ENCODE data around the gene NR6A1.

Gene NR6A1

GRCh38 chr9:124510650-124511425, 260.3 kb downstream of the NR6A1 start:
- H3K27me3 ChIP-seq (replicated peaks; ENCODE audit: control insufficient read depth, insufficient read depth, low read length, poor library complexity, severe bottlenecking), result no peaks in the 10 kb centered on the region
- no peak overlapping the region for H3K4me3 ChIP-seq (ENCODE audit: insufficient read depth, low read depth, low read length, poor library complexity, severe bottlenecking)
- DNase-seq, result no peak
- H3K4me1 ChIP-seq (ENCODE audit: control insufficient read depth, insufficient read depth, low read length, poor library complexity, severe bottlenecking), result no peaks in the 10 kb centered on the region
- no peaks in the 10 kb centered on the region for H3K9me3 ChIP-seq (ENCODE audit: control insufficient read depth, low read length)
- no peak overlapping the region for H3K27ac ChIP-seq (ENCODE audit: insufficient read depth, low read length, poor library complexity, severe bottlenecking)
- H3K36me3 ChIP-seq (ENCODE audit: control insufficient read depth, insufficient read depth, low read length), result no peaks in the 10 kb centered on the region

- peaks cover 10% of the 10 kb centered on the region for H3K27me3 ChIP-seq (replicated peaks; ENCODE audit: control insufficient read depth, insufficient read depth, low read length, poor library complexity, severe bottlenecking)
Measured at GRCh38 chr9:124507880-124508423, 263.2 kb downstream of the NR6A1 start.

GRCh38 chr9:124506931-124507879, 263.9 kb downstream of the NR6A1 start, which contains the start of gene NR5A1:
Gene NR5A1 (minus strand): TSS chr9:124507399. CDS start chr9:124503395, 4,004 bp downstream.
- no peaks in the 10 kb centered on the region for H3K9me3 ChIP-seq (ENCODE audit: control insufficient read depth, low read length)
- no peaks in the 10 kb centered on the region for H3K36me3 ChIP-seq (ENCODE audit: control insufficient read depth, insufficient read depth, low read length)
- peaks cover 9% of the 10 kb centered on the region for H3K4me1 ChIP-seq (ENCODE audit: control insufficient read depth, insufficient read depth, low read length, poor library complexity, severe bottlenecking)
- DNase-seq, result no peak
- no peak within 1 kb of the TSS for H3K4me3 ChIP-seq (ENCODE audit: insufficient read depth, low read depth, low read length, poor library complexity, severe bottlenecking)
- H3K27ac ChIP-seq (ENCODE audit: insufficient read depth, low read length, poor library complexity, severe bottlenecking), result no peak within 1 kb of the TSS
- H3K27me3 ChIP-seq (replicated peaks; ENCODE audit: control insufficient read depth, insufficient read depth, low read length, poor library complexity, severe bottlenecking), result peaks cover 10% of the 10 kb centered on the region

More at GRCh38 chr9:124507880-124508423, 263.2 kb downstream of the NR6A1 start:
- no peak for DNase-seq
- Histone ChIP-seq H3K4me3 (ENCODE audit: insufficient read depth, low read depth, low read length, poor library complexity, severe bottlenecking) (no peak overlapping the region), H3K27ac (ENCODE audit: insufficient read depth, low read length, poor library complexity, severe bottlenecking) (no peak overlapping the region), H3K4me1 (ENCODE audit: control insufficient read depth, insufficient read depth, low read length, poor library complexity, severe bottlenecking) (peaks cover 9% of the 10 kb centered on the region), H3K9me3 (ENCODE audit: control insufficient read depth, low read length) (no peaks in the 10 kb centered on the region), H3K36me3 (ENCODE audit: control insufficient read depth, insufficient read depth, low read length) (no peaks in the 10 kb centered on the region)

GRCh38 chr9:124506433-124506832, 264.7 kb downstream of the NR6A1 start:
- peaks cover 10% of the 10 kb centered on the region for H3K27me3 ChIP-seq (replicated peaks; ENCODE audit: control insufficient read depth, insufficient read depth, low read length, poor library complexity, severe bottlenecking)

GRCh38 chr9:124505901-124506346, 265.2 kb downstream of the NR6A1 start:
- DNase-seq, result no peak
- no peaks in the 10 kb centered on the region for H3K36me3 ChIP-seq (ENCODE audit: control insufficient read depth, insufficient read depth, low read length)
- no peak overlapping the region for H3K27ac ChIP-seq (ENCODE audit: insufficient read depth, low read length, poor library complexity, severe bottlenecking)
- H3K4me3 ChIP-seq (ENCODE audit: insufficient read depth, low read depth, low read length, poor library complexity, severe bottlenecking), result no peak overlapping the region
- H3K4me1 ChIP-seq (ENCODE audit: control insufficient read depth, insufficient read depth, low read length, poor library complexity, severe bottlenecking), result peaks cover 9% of the 10 kb centered on the region
- no peaks in the 10 kb centered on the region for H3K9me3 ChIP-seq (ENCODE audit: control insufficient read depth, low read length)
- H3K27me3 ChIP-seq (replicated peaks; ENCODE audit: control insufficient read depth, insufficient read depth, low read length, poor library complexity, severe bottlenecking), result peaks cover 10% of the 10 kb centered on the region

More at GRCh38 chr9:124506433-124506832, 264.7 kb downstream of the NR6A1 start:
- Histone ChIP-seq H3K36me3 (ENCODE audit: control insufficient read depth, insufficient read depth, low read length) (no peaks in the 10 kb centered on the region), H3K4me3 (ENCODE audit: insufficient read depth, low read depth, low read length, poor library complexity, severe bottlenecking) (no peak overlapping the region), H3K4me1 (ENCODE audit: control insufficient read depth, insufficient read depth, low read length, poor library complexity, severe bottlenecking) (peaks cover 9% of the 10 kb centered on the region), H3K27ac (ENCODE audit: insufficient read depth, low read length, poor library complexity, severe bottlenecking) (no peak overlapping the region), H3K9me3 (ENCODE audit: control insufficient read depth, low read length) (no peaks in the 10 kb centered on the region)
- no peak for DNase-seq

GRCh38 chr9:124505006-124505900, 265.9 kb downstream of the NR6A1 start:
- DNase-seq, result no peak

GRCh38 chr9:124504530-124505005, 266.5 kb downstream of the NR6A1 start:
- Histone ChIP-seq H3K27ac (ENCODE audit: insufficient read depth, low read length, poor library complexity, severe bottlenecking) (no peak overlapping the region), H3K4me1 (ENCODE audit: control insufficient read depth, insufficient read depth, low read length, poor library complexity, severe bottlenecking) (peaks cover 9% of the 10 kb centered on the region), H3K27me3 (replicated peaks; ENCODE audit: control insufficient read depth, insufficient read depth, low read length, poor library complexity, severe bottlenecking) (peaks cover 10% of the 10 kb centered on the region), H3K36me3 (ENCODE audit: control insufficient read depth, insufficient read depth, low read length) (no peaks in the 10 kb centered on the region), H3K9me3 (ENCODE audit: control insufficient read depth, low read length) (no peaks in the 10 kb centered on the region), H3K4me3 (ENCODE audit: insufficient read depth, low read depth, low read length, poor library complexity, severe bottlenecking) (no peak overlapping the region)
- no peak for DNase-seq

More at GRCh38 chr9:124505006-124505900, 265.9 kb downstream of the NR6A1 start:
- no peaks in the 10 kb centered on the region for H3K36me3 ChIP-seq (ENCODE audit: control insufficient read depth, insufficient read depth, low read length)
- no peak overlapping the region for H3K4me3 ChIP-seq (ENCODE audit: insufficient read depth, low read depth, low read length, poor library complexity, severe bottlenecking)
- H3K27me3 ChIP-seq (replicated peaks; ENCODE audit: control insufficient read depth, insufficient read depth, low read length, poor library complexity, severe bottlenecking), result peaks cover 10% of the 10 kb centered on the region
- no peak overlapping the region for H3K27ac ChIP-seq (ENCODE audit: insufficient read depth, low read length, poor library complexity, severe bottlenecking)
- H3K4me1 ChIP-seq (ENCODE audit: control insufficient read depth, insufficient read depth, low read length, poor library complexity, severe bottlenecking), result peaks cover 9% of the 10 kb centered on the region
- H3K9me3 ChIP-seq (ENCODE audit: control insufficient read depth, low read length), result no peaks in the 10 kb centered on the region

- Histone ChIP-seq H3K27me3 (replicated peaks; ENCODE audit: control insufficient read depth, insufficient read depth, low read length, poor library complexity, severe bottlenecking) (peaks cover 10% of the 10 kb centered on the region), H3K9me3 (ENCODE audit: control insufficient read depth, low read length) (no peaks in the 10 kb centered on the region), H3K27ac (ENCODE audit: insufficient read depth, low read length, poor library complexity, severe bottlenecking) (no peak overlapping the region), H3K4me3 (ENCODE audit: insufficient read depth, low read depth, low read length, poor library complexity, severe bottlenecking) (no peak overlapping the region), H3K4me1 (ENCODE audit: control insufficient read depth, insufficient read depth, low read length, poor library complexity, severe bottlenecking) (peaks cover 9% of the 10 kb centered on the region), H3K36me3 (ENCODE audit: control insufficient read depth, insufficient read depth, low read length) (no peaks in the 10 kb centered on the region)
- DNase-seq, result no peak
Measured at GRCh38 chr9:124503713-124504529, 267.2 kb downstream of the NR6A1 start.

All from effector memory CD4-positive, alpha-beta T cell (primary cell).